SK-N-SH treated with all-trans-retinoic acid at 6 μM for 48 hours (cell line): ENCODE data around the gene PTPRG.

Experiments used
- CREB5 ChIP-seq: fragments of 250-450 bp; sonication (Bioruptor Pico); IDR thresholded peaks from 2 replicates; pipeline ENCODE4 v1.5.1; 2020; ENCODE audit warnings: low read depth, mild to moderate bottlenecking, moderate library complexity
- PATZ1 ChIP-seq: fragments of 250-450 bp; sonication (Bioruptor Pico); IDR thresholded peaks from 2 replicates; pipeline ENCODE4 v1.8.0; 2020; ENCODE audit warnings: mild to moderate bottlenecking, moderate library complexity, borderline replicate concordance
- ZFP3 ChIP-seq: fragments of 250-450 bp; sonication (Bioruptor Pico); IDR thresholded peaks from 2 replicates; pipeline ENCODE4 v1.5.0; 2020; ENCODE audit warnings: mild to moderate bottlenecking, moderate library complexity

GRCh38 chr3:61774279-61774890 is 213.0 kb downstream of the PTPRG start:
- TF ChIP-seq PATZ1 (CRISPR knock-in tag) (no peak), CREB5 (CRISPR knock-in tag) (no peak), ZFP3 (CRISPR knock-in tag) (no peak)
